Hypothalamus (tissue), 51 donors: ENCODE measurements around the gene ADGRL4.

Experiments
- DNase-seq, 51 donors: peaks; one replicate each; lab custom pipeline; 2025; lab: John Stamatoyannopoulos, UW

ADGRL4 gene

DNA sequence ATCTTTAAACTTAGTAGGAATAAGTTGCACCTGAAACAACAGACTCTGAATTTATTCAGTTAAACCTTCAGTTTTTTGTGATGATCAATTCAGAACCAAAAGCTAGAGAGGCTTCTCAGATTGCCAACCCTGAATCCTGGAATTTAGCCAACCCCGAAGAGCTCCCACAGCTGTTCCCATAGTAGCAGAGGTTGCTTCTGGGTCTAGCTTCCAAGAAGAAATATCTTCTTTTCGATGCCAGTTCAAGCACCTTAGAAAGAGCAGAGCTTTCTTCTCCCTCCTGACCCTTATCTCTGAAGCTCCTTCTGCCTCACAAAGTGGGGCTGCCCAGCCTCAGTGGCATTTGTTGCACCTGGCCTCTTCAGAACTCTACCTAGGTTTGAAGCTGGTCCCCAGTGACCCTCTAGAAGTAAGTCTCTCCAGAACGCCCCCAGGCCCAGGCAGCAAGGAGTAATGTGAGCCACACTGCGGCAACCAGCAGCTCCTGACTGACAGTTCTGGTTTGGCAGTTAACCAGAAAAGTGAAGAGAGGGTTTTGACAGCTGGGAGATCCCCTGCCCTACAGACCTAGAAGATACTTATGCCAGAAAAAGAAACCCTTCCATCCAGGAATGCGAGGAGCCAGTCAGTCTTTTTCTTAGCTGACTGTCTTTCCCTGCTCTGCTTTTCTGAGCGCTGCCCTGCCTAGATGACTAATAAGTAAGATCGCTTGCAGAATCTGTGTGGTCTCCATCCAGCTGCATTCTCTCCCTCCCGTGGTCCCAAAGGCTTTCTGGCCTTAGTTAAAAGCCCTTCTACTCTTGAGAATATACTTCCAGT is 165.9 kb downstream of the ADGRL4 start:
- peak in 4 of 51 donors; percentile 0 to 27 (median 3) for DNase-seq
